C4-2B (cell line): Measurements from ENCODE around the gene TRIM51.
"Not testable (repeated sequence)": the region's sequence is repeated elsewhere in the genome, so short reads cannot be mapped to it uniquely, and the experiment has no call there.

ENCODE experiments used
- H3K27ac ChIP-seq: fragments of 450-650 bp; 2 replicates; pipeline ENCODE4 v1.5.1; 2017
- ZFX ChIP-seq: fragments of 450-650 bp; IDR thresholded peaks from 2 replicates; pipeline ENCODE4 v1.6.1; 2017
- TF ChIP-seq, protein P1 (sequence below): fragments of 450-650 bp; conservative IDR thresholded peaks from 2 replicates; pipeline ENCODE4 v1.5.1; 2017; ENCODE audit warnings: mild to moderate bottlenecking

The TRIM51 gene, protein sequence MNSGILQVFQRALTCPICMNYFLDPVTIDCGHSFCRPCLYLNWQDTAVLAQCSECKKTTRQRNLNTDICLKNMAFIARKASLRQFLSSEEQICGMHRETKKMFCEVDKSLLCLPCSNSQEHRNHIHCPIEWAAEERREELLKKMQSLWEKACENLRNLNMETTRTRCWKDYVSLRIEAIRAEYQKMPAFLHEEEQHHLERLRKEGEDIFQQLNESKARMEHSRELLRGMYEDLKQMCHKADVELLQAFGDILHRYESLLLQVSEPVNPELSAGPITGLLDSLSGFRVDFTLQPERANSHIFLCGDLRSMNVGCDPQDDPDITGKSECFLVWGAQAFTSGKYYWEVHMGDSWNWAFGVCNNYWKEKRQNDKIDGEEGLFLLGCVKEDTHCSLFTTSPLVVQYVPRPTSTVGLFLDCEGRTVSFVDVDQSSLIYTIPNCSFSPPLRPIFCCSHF

DNA sequence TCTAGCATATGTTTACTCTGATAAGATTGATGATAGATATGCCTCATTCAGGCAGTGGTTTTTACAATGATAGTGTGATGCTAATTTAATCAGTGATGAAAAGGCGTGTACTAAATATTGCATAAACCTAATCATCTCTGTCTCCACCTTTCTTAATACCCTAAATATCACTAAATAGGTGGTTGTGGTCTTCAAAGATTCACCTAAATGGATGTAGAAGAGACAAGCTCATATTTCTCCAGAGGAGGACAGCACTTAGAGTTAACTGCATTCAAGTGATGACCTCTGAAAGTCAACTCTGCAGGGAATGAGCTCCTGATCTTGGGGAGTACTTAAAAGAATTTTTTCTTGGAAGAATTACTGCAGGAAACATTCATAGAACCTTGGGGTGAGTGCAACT lies at the start of gene TRIM51:
TSS of gene TRIM51 (plus strand) at position 301 of the 400 bp plus-strand sequence. CDS start 2,132 bp downstream, outside the sequence.
- H3K27ac ChIP-seq: not testable (repeated sequence)

DNA sequence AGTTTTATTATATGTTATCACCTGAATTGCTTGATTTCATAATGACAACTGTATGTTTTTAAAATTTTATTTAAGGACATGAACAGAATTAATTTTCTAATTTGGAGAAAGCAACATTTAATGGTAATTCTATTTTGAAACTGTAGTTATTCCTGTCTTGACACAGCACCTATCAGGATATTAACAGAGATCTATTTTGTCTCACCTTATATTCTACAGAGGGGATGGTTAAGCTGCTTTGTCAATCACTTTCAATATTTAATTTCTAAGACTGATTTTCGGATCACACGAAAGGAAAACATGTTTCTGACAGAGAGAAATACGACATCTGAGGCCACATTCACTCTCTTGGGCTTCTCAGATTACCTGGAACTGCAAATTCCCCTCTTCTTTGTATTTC lies 44.6 kb upstream of the TRIM51 start, which contains the start of gene OR5D16:
TSS of gene OR5D16 (plus strand) at position 301 of the 400 bp plus-strand sequence. CDS start at position 301, 0 bp downstream.
- no peak within 1 kb of the TSS for H3K27ac ChIP-seq
- TF ChIP-seq ZFX: no peak
- TF ChIP-seq, protein P1, sequence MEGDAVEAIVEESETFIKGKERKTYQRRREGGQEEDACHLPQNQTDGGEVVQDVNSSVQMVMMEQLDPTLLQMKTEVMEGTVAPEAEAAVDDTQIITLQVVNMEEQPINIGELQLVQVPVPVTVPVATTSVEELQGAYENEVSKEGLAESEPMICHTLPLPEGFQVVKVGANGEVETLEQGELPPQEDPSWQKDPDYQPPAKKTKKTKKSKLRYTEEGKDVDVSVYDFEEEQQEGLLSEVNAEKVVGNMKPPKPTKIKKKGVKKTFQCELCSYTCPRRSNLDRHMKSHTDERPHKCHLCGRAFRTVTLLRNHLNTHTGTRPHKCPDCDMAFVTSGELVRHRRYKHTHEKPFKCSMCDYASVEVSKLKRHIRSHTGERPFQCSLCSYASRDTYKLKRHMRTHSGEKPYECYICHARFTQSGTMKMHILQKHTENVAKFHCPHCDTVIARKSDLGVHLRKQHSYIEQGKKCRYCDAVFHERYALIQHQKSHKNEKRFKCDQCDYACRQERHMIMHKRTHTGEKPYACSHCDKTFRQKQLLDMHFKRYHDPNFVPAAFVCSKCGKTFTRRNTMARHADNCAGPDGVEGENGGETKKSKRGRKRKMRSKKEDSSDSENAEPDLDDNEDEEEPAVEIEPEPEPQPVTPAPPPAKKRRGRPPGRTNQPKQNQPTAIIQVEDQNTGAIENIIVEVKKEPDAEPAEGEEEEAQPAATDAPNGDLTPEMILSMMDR: no peak

DNA sequence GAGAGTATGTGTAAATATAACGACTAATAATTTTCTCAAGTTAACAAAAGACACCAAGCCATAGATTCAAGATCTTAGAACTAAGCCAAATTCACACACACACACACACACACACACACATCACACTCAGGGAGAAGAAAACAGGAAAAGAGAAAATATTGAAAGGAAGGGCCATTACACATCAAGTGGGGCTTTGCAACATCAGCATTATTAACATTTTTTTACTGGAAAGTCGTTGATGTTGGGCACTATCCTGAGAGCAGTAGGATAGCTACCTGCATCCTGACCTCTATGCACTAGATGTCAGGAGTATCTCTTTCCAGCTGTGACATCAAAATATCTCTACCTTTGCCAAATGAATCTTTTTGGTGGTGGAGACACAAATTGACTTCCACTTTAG lies 35.6 kb upstream of the TRIM51 start:
- H3K27ac ChIP-seq: no peak overlapping the region
- TF ChIP-seq, protein P1: no peak
- no peak for TF ChIP-seq ZFX

DNA sequence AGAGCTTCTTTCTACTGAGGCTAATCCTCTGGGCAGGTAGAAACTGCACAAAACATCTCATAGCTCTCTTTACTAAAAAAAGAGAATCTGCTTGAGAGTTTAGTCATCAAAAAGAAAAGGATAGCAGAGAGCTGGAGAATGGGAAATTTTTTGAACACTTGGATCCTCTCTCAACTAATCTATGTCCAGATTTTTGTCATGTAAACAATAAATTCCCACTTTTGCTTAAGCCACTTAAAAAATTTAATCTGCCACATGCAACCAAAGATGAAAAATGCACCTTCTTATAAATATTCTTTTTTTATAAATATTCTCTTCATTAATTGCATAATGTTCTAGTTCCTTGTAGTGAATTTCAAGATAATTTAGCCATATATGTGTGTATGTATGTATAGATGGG lies 34.1 kb upstream of the TRIM51 start:
- H3K27ac ChIP-seq: no peak overlapping the region
- TF ChIP-seq, protein P1: no peak
- no peak for TF ChIP-seq ZFX

DNA sequence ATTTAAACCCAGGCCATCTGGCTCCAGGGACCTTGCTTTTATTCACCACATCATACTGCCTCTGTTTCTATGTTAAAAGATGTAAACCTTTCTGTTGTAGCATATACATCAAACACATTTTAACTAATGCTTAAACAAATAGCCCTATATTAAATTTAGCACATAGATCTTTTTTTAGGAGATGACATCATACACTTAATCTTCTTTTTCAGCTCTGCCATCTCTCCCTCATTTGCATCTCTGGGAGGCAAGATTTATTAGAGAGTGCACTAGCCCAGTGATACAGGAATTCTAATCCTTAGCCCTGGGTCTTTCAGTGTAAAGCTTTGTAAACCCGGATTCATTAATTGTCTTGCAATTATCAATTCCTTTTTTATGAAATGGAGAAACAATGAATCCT lies 31.0 kb upstream of the TRIM51 start:
- H3K27ac ChIP-seq: no peak overlapping the region
- no peak for TF ChIP-seq ZFX
- TF ChIP-seq, protein P1: no peak

DNA sequence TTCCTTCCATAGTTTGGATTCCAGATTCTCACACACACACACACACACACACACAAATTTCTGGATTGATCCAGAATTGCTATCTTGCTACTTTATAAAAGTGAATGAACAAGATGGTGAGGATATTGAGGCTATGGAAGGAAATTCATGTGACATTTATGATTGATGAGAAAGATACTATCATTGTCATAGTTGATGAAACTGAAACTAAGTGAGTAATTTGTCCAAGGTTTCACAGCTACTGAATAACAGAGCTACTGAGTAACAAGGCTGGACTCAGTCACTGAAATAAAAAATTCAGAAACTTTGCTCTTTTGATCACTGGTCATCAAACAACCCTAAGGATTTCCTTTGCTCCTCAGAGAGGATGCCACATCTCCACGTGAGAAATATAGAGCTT lies 28.4 kb upstream of the TRIM51 start:
- TF ChIP-seq, protein P1: no peak
- TF ChIP-seq ZFX: no peak
- H3K27ac ChIP-seq: no peak overlapping the region

DNA sequence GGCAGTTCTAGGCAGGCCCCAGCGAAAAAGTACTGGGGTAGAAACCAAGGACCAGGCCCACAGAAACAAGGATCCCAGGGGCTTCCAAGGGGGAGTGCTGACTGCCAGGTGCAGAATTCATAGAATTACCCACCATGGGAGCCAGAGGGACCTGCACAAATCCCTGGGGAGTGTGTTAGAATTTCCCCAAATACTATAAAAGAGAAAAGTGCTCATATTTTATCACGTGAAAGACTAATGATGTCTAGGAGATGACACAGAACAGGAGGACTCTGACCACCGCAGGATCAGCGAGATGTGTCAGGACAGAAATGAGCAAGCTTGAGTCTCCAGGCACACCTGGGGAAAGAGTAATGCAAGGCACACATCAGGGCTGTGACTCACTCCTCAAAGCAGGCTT lies 15.7 kb upstream of the TRIM51 start:
- H3K27ac ChIP-seq: not testable (repeated sequence)

DNA sequence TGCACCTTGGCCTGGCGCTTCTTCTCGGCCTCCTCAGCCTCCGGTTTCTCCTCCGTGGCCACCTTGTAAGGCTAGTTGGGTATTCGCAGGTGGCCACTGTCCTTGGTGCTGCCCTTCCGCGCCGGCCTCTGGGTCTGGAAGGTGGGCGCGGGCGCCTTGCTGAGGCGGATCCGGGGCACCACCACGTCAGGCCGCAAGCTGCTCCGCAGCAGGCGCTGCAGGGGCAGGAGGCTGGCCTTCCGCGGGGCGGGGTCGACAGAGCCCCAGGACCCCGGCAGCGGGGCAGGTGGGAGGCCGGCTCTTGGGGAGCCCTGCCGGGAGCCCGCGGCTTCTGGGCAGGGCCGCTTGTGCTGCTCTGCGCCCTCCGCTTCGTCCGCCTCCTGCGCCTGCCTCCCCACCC lies 10.4 kb upstream of the TRIM51 start:
- not testable (repeated sequence) for H3K27ac ChIP-seq

DNA sequence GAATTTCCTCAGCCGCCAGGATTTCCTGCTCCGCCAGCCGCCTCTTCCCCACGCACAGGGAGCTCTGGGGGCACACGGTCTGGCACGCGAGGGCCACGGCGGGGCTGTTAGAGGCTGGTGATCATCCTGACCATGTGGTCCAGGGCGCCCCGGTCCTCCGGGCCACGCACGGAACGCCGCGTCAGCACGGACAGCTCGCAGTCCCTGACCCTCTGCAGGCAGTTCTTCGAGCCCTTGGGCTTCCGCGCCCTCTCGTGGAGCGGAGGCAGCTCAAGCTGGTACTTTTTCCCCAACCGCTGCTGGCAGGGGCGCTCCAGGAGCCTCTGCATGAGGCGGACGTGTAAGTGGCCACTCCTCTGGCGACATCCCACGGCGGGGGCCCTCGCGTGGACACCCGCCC lies 10.0 kb upstream of the TRIM51 start:
- TF ChIP-seq, protein P1: peak; percentile 33
- not testable (repeated sequence) for H3K27ac ChIP-seq

DNA sequence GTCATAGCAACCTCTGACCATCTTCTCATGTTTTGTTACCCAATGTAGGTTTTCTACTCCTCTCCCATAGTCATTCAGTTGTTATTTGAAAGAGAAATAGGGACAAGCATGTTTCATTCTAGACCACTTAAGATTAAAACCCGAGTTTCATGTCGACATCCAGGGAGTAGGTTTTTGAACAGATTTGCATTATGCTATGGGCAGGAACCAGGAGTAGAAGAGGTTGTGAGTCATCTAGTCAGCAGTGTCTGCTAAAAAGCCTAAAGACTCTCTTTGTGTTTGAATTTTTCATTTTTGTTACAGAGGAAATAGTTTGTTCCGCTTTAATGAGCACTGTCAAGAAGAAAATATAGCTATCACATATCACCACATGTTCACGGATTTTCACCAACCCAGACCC lies 1.9 kb downstream of the TRIM51 start:
- H3K27ac ChIP-seq: not testable (repeated sequence)

DNA sequence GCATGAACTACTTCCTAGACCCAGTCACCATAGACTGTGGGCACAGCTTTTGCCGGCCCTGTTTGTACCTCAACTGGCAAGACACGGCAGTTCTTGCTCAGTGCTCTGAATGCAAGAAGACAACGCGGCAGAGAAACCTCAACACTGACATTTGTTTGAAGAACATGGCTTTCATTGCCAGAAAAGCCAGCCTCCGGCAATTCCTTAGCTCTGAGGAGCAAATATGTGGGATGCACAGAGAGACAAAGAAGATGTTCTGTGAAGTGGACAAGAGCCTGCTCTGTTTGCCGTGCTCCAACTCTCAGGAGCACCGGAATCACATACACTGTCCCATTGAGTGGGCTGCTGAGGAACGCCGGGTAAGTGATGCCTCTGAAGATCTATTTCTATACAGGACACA lies 2.4 kb downstream of the TRIM51 start:
- not testable (repeated sequence) for H3K27ac ChIP-seq
